K562 (cell line): ENCODE results near the gene PIK3CD. TPM values are rescaled to one million over a fixed set of nuclear protein-coding genes. Genes with fewer than 3 reads are reported as not detected.

ENCODE experiments used
- NFYB ChIP-seq: IDR thresholded peaks from 2 replicates; pipeline ENCODE4 v1.6.1; 2011; ENCODE audit warnings: mild to moderate bottlenecking, moderate library complexity; ENCODE audit not compliant: insufficient read length; ENCODE audit errors: extremely low read depth
- PTTG1 ChIP-seq: fragments of 450-650 bp; IDR thresholded peaks from 2 replicates; pipeline ENCODE4 v1.6.1; 2016; ENCODE audit warnings: low read depth, mild to moderate bottlenecking, missing genetic modification characterization, missing compliant biosample characterization
- PYGO2 ChIP-seq: fragments of 450-650 bp; IDR thresholded peaks from 2 replicates; pipeline ENCODE4 v1.6.1; 2016; ENCODE audit warnings: mild to moderate bottlenecking, missing genetic modification characterization, moderate library complexity, missing compliant biosample characterization
- RFX5 ChIP-seq: IDR thresholded peaks from 2 replicates; pipeline ENCODE4 v1.6.1; 2011; ENCODE audit warnings: low read depth, mild to moderate bottlenecking, improper control_type of control experiment, low read length
- SRSF3 ChIP-seq: fragments of 200-400 bp; formaldehyde crosslinking; IDR thresholded peaks from 2 replicates; pipeline ENCODE4 v1.6.1; 2016; ENCODE audit warnings: mild to moderate bottlenecking, low read length, moderate library complexity; ENCODE audit not compliant: insufficient read depth
- ZNF212 ChIP-seq: fragments of 450-650 bp; formaldehyde crosslinking; IDR thresholded peaks from 2 replicates; pipeline ENCODE4 v1.4.0; 2020; ENCODE audit warnings: mild to moderate bottlenecking
- polyA plus RNA-seq, 8 experiments: library from polyadenylated mRNA; depleted of rRNA in 4 of 8; stranded (reverse) in 5 of 8; unstranded in 3 of 8; fragments of >200 nt; fragmentation: Nextera tagmentation in 2 of 8; fragmentation: Illumina TruSeq in 1 of 8; extraction: Ambion mirVana in 2 of 8; extraction: Trizol in 1 of 8; gene quantifications; 2 replicates each; pipeline versions ENCODE4 v1.2.1 to v1.2.3, GENCODE V29; 2011 to 2014; ENCODE audit warnings: inconsistent platforms in 1 of 8, missing spikeins in 1 of 8
- total RNA-seq, 7 experiments: library from RNA; depleted of rRNA in 6 of 7; stranded (reverse); fragments of >200 nt in 6 of 7; fragmentation: Illumina TruSeq in 2 of 7; extraction: Trizol in 2 of 7; gene quantifications; 2 replicates each; pipeline versions ENCODE4 v1.2.1 to v1.2.3, GENCODE V29; 2011 to 2021; ENCODE audit warnings: low replicate concordance in 1 of 7
- TF ChIP-seq, protein P1 (sequence below): fragments of 450-650 bp; IDR thresholded peaks from 2 replicates; pipeline ENCODE4 v1.7.1; 2018; ENCODE audit warnings: mild to moderate bottlenecking, low read depth; ENCODE audit not compliant: partially characterized antibody
- TF ChIP-seq, protein P2 (sequence below): sonication (generic); formaldehyde crosslinking; IDR thresholded peaks from 2 replicates; pipeline ENCODE4 v1.8.0; 2023; ENCODE audit warnings: mild to moderate bottlenecking, missing genetic modification reagents

Gene PIK3CD
- total and polyA plus RNA-seq, 9 of the 15 experiments (the other 6 are each of a cell fraction or from before 2014, with no cell fraction given): 1.8 to 20.8 (median 7.2) TPM

- TF ChIP-seq, protein P1, sequence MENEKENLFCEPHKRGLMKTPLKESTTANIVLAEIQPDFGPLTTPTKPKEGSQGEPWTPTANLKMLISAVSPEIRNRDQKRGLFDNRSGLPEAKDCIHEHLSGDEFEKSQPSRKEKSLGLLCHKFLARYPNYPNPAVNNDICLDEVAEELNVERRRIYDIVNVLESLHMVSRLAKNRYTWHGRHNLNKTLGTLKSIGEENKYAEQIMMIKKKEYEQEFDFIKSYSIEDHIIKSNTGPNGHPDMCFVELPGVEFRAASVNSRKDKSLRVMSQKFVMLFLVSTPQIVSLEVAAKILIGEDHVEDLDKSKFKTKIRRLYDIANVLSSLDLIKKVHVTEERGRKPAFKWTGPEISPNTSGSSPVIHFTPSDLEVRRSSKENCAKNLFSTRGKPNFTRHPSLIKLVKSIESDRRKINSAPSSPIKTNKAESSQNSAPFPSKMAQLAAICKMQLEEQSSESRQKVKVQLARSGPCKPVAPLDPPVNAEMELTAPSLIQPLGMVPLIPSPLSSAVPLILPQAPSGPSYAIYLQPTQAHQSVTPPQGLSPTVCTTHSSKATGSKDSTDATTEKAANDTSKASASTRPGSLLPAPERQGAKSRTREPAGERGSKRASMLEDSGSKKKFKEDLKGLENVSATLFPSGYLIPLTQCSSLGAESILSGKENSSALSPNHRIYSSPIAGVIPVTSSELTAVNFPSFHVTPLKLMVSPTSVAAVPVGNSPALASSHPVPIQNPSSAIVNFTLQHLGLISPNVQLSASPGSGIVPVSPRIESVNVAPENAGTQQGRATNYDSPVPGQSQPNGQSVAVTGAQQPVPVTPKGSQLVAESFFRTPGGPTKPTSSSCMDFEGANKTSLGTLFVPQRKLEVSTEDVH: no peak
- no peak for TF ChIP-seq PTTG1 (tag)
- TF ChIP-seq, protein P2, sequence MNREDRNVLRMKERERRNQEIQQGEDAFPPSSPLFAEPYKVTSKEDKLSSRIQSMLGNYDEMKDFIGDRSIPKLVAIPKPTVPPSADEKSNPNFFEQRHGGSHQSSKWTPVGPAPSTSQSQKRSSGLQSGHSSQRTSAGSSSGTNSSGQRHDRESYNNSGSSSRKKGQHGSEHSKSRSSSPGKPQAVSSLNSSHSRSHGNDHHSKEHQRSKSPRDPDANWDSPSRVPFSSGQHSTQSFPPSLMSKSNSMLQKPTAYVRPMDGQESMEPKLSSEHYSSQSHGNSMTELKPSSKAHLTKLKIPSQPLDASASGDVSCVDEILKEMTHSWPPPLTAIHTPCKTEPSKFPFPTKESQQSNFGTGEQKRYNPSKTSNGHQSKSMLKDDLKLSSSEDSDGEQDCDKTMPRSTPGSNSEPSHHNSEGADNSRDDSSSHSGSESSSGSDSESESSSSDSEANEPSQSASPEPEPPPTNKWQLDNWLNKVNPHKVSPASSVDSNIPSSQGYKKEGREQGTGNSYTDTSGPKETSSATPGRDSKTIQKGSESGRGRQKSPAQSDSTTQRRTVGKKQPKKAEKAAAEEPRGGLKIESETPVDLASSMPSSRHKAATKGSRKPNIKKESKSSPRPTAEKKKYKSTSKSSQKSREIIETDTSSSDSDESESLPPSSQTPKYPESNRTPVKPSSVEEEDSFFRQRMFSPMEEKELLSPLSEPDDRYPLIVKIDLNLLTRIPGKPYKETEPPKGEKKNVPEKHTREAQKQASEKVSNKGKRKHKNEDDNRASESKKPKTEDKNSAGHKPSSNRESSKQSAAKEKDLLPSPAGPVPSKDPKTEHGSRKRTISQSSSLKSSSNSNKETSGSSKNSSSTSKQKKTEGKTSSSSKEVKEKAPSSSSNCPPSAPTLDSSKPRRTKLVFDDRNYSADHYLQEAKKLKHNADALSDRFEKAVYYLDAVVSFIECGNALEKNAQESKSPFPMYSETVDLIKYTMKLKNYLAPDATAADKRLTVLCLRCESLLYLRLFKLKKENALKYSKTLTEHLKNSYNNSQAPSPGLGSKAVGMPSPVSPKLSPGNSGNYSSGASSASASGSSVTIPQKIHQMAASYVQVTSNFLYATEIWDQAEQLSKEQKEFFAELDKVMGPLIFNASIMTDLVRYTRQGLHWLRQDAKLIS (CRISPR knock-in tag): no peak
- no peak for TF ChIP-seq RFX5
- TF ChIP-seq SRSF3: no peak
- no peak for TF ChIP-seq ZNF212 (CRISPR knock-in tag)
- no peak for TF ChIP-seq PYGO2
- no peak for TF ChIP-seq NFYB
Observed at GRCh38 chr1:9724706-9725476, 73.4 kb downstream of the PIK3CD start (continued).
